ENCODE results near the gene PTX4.
"Not testable (repeated sequence)": the region's sequence is repeated elsewhere in the genome, so short reads cannot be mapped to it uniquely, and the experiment has no call there.

PTX4 gene

GRCh38 chr16:1443980-1444729 lies 44.6 kb downstream of the PTX4 start, which contains the start of gene CCDC154:
CCDC154 (minus strand) TSS chr16:1444556; CDS start chr16:1444322, 234 bp downstream.
- no peak for DNase-seq (ENCODE audit: low spot score)

- peak; percentile 65 for DNase-seq (ENCODE audit: low spot score)
These were observed 45.3 kb downstream of the PTX4 start for GRCh38 chr16:1443403-1443973.

DNA sequence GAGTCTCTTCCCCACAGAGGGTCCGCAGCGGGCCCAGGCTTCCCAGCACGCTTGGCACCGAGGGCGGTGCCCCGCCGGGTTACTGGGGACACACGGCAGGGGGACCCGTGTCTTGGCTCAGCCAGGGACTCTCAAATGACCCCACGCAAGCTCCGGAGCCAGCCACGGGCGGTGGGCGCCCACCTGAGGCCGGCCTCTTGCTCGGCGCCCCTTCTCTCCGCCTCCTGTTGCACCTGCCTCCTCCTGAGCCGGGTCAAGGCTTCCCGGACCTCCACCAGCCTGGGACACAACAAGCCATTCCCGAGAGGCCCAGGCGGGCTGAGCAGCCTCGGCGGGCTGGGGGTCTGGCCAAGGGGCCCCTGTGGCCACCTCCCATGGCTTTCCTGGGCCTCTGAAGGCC lies 46.0 kb downstream of the PTX4 start:
- DNase-seq (ENCODE audit: low spot score) = no peak

DNA sequence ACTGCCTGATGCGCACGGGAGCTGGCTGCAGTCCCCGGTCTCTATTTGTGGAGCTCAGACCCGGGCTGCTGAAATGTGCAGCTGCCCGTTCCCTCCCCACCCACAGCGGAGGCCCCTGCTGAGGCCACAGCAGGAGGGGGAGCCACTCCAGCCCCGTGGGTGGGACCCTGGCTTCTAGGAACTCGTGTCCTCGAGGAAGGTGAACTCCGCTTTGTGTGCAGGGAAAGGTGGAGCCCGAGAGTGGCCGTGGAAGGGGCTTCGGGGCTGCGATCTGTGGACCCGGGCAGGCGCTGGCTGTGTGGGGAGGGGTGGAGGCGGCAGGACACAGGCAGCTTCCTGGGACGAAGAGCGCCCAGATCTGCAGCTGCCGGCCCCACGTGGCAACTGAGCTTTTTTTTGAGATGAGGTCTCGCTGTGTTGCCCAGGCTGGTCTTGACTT lies 47.3 kb downstream of the PTX4 start:
- no peak for DNase-seq (ENCODE audit: low spot score)

GRCh38 chr16:1439699-1440074 lies 49.1 kb downstream of the PTX4 start:
- DNase-seq (ENCODE audit: low spot score) = not testable (repeated sequence)

DNA sequence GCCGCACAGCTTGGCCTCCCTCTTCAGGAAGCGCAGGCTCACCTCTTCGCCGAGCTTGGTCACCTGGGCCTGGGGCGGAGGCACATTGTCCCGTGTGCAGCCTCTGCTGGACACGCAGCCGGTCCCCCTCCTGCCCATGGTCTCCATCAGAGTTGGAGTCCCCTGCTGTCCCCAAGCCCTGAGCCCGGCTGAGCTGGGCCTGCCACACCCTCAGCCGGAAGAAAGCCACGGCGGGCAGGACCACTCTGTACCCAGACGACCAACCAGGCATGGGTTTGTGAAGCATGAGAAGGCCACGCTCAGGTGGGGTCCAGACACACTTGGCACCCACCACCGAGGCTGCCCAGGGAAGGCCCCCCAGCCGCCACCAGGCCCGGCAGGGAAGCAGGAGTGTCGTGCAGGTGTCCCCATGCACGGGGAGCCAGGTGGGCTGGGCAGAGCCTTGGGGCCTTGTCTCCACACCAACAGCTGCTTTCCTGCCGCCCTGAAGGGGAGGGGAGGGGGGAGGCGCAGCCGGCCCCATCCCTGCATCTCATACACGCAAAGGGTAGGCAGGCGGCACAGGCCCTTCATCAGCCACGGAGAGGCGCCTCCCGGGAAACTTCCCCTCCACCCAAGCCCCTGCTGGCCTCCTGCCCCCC lies 49.6 kb downstream of the PTX4 start:
- DNase-seq (ENCODE audit: low spot score) = no peak

- DNase-seq (ENCODE audit: low spot score) = no peak
These were observed 50.3 kb downstream of the PTX4 start for GRCh38 chr16:1438229-1439057.

DNA sequence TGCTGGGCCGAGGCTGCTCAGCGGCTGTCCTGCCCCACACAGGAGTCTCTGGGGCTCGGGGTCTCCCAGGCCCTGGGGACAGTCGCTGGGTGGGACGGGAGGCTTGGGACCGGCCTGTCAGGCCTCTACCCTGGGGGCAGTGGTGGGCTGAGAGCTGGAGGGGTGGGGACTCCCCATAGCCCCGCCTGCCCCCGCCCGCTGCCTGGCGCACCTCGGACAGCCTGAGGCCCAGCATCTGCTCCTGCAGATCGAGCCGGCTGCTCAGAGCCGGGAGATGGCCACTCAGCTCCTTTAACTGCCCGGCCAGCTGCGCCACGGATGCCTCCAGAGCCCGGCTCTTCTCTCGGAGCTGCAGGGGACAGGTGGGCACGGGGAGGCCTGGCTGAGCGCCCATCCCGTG lies 51.1 kb downstream of the PTX4 start:
- DNase-seq (ENCODE audit: low spot score) = no peak

GRCh38 chr16:1436731-1437355 lies 51.9 kb downstream of the PTX4 start:
- DNase-seq (ENCODE audit: low spot score) = no peak

- peak; percentile 71 for DNase-seq (ENCODE audit: low spot score)
These were observed 52.6 kb downstream of the PTX4 start for GRCh38 chr16:1435921-1436697.

Data from iPS-NIHi11 (cell line).